Lung (tissue), 12 donors: ENCODE results near the gene OSBPL6. TPM values are rescaled to one million over a fixed set of nuclear protein-coding genes. Genes with fewer than 3 reads are reported as not detected.

Experiments
- ATAC-seq: fragments of 200-7000 bp; cut with Tn5 transposase; one replicate; pipeline ENCODE4 v1.9.1; 2020; ENCODE audit warnings: moderate number of reproducible peaks; ENCODE audit not compliant: insufficient read depth, low FRiP score
- DNase-seq, 3 donors: peaks; one replicate each; pipeline ENCODE4 v3.0.0-alpha.2; 2013 to 2017
- H3K27ac ChIP-seq, 2 donors: one replicate each; pipeline ENCODE4 v1.5.1; 2013; ENCODE audit warnings: mild to moderate bottlenecking in 2 of 2, moderate library complexity in 2 of 2, control low read depth in 1 of 2, inconsistent platforms in 1 of 2, low read depth in 1 of 2, low read length in 1 of 2
- H3K27me3 ChIP-seq, 3 donors: one replicate each; pipeline ENCODE4 v1.5.1; 2013; ENCODE audit warnings: low read length in 2 of 3; ENCODE audit not compliant: control insufficient read depth in 3 of 3, insufficient read depth in 3 of 3
- H3K36me3 ChIP-seq, 4 donors: one replicate each; pipeline ENCODE4 v1.5.1; 2013; ENCODE audit warnings: low read length in 4 of 4, mild to moderate bottlenecking in 1 of 4, moderate library complexity in 1 of 4; ENCODE audit not compliant: control insufficient read depth in 4 of 4, insufficient read depth in 4 of 4
- H3K4me1 ChIP-seq, 5 donors: one replicate each; pipeline ENCODE4 v1.5.1; 2013; ENCODE audit warnings: low read length in 5 of 5, mild to moderate bottlenecking in 2 of 5, moderate library complexity in 1 of 5; ENCODE audit not compliant: control insufficient read depth in 5 of 5, insufficient read depth in 5 of 5
- H3K4me3 ChIP-seq: one replicate; pipeline ENCODE4 v1.5.1; 2013; ENCODE audit warnings: mild to moderate bottlenecking, control low read depth, moderate library complexity
- H3K9ac ChIP-seq, 2 donors: one replicate each; pipeline ENCODE4 v1.5.1; 2013; ENCODE audit warnings: low read length in 2 of 2, control low read depth in 1 of 2; ENCODE audit not compliant: insufficient read depth in 1 of 2
- H3K9me3 ChIP-seq, 4 donors: one replicate each; pipeline ENCODE4 v1.5.1; 2013; ENCODE audit warnings: low read length in 3 of 4, mild to moderate bottlenecking in 1 of 4, moderate library complexity in 1 of 4; ENCODE audit not compliant: control insufficient read depth in 4 of 4, insufficient read depth in 3 of 4
- WGBS, 2 donors: extraction: QIAGEN DNeasy Blood & Tissue Kit; methylation state at CpG; one replicate each; pipeline ENCODE4 v1.1.7; 2013; 5-methylcytosine and 5-hydroxymethylcytosine counted together
- polyA plus RNA-seq, 2 donors: library from polyadenylated mRNA; stranded (reverse); fragments of 200-250 nt; gene quantifications; one replicate each; pipeline ENCODE4 v1.2.1, GENCODE V29; 2013
- total RNA-seq, 2 donors: library from RNA; depleted of rRNA in 1 of 2; stranded (reverse); fragments of >200 nt in 1 of 2; gene quantifications; one replicate each; pipeline ENCODE4 v1.2.1, GENCODE V29; 2014 to 2021
- TF ChIP-seq, protein P1 (sequence below): IDR thresholded peaks from 2 replicates; pipeline ENCODE4 v1.5.1; 2012; ENCODE audit warnings: mild to moderate bottlenecking; ENCODE audit errors: control extremely low read depth, extremely low read depth
- donor health status: control.
- donor health status: control.
- donor health status: Bipolar disorder and iron deficiency.
- donor health status: healthy.
- donor health status: DM: yes; HTN: yes; CAD: no.

The OSBPL6 gene
- total and polyA plus RNA-seq, 4 donors: 1.9 to 23.5 (median 7.8) TPM

DNA sequence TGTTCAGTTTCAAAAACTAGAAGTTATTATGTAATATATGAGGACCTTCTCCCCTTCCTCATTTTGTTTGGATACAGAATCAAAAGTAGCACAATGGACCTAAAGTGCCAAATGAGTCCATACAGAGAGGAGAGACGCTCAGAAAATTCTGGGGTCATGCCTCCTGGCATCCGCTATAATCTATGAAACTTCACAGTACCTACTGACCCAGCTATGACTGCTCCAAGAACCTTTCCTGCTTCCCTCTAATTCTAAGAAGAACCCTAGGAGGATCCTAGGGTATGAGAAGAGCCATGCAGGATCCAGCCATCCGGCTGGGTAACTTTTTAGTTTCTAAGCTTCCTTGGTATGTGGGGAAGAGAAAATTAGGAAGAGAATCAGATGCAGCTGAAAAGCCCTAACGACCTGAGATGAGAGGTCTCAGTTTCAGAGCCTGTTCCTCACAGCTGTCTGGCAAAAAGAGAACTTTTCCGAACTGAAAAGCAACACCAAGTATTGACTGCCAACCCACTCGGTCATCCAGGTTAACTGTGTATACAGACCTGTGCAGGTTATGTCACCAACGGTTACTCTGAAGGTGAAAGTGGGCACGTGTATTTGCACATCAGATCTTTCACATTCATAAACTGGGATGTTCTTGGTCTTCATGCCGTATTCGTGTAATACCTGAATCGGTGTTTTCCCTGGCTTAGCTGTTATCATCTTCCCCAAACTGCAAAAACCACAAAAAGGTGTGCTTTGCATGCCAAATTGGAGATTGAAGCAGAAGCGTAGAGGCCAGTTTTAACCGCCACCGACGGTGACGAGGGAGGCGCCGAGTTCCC, 255.6 kb downstream of the OSBPL6 start:
- H3K27me3 ChIP-seq: no peaks in the 10 kb centered on the region
- peak overlapping the region; percentile 97 to 98 for H3K27ac ChIP-seq
- ATAC-seq: no peak
- peaks cover 0 to 19% (median 13%) of the 10 kb centered on the region in 4 donors for H3K36me3 ChIP-seq
- peak in 2 of 3 donors; percentile 30 to 38 for DNase-seq
- H3K9me3 ChIP-seq: no peaks in the 10 kb centered on the region
- peak overlapping the region; percentile 79 to 88 for H3K9ac ChIP-seq
- TF ChIP-seq, protein P1, sequence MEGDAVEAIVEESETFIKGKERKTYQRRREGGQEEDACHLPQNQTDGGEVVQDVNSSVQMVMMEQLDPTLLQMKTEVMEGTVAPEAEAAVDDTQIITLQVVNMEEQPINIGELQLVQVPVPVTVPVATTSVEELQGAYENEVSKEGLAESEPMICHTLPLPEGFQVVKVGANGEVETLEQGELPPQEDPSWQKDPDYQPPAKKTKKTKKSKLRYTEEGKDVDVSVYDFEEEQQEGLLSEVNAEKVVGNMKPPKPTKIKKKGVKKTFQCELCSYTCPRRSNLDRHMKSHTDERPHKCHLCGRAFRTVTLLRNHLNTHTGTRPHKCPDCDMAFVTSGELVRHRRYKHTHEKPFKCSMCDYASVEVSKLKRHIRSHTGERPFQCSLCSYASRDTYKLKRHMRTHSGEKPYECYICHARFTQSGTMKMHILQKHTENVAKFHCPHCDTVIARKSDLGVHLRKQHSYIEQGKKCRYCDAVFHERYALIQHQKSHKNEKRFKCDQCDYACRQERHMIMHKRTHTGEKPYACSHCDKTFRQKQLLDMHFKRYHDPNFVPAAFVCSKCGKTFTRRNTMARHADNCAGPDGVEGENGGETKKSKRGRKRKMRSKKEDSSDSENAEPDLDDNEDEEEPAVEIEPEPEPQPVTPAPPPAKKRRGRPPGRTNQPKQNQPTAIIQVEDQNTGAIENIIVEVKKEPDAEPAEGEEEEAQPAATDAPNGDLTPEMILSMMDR: no peak
- H3K4me3 ChIP-seq: peak overlapping the region; percentile 72
- peaks cover 4 to 32% (median 13%) of the 10 kb centered on the region in 5 donors for H3K4me1 ChIP-seq
- WGBS, 2 donors: 7 to 10% methylated on average over 18 of the region's 18 CpGs

DNA sequence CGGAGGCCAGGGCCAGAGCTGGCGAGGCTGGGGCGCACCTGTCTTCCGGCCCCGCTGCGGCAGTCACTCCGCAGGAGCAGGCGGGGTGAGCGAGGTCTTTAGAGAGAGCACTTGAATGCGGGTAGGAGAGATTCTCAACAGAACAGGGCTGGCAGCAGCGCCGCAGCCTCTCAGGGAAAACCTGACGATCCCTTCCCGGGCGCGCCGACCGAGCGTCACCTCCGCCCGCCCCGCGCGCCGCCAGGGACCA, 256.1 kb downstream of the OSBPL6 start:
- H3K4me1 ChIP-seq: peaks cover 4 to 32% (median 13%) of the 10 kb centered on the region in 5 donors
- no peaks in the 10 kb centered on the region for H3K27me3 ChIP-seq
- no peaks in the 10 kb centered on the region for H3K9me3 ChIP-seq
- peaks cover 0 to 18% (median 10%) of the 10 kb centered on the region in 4 donors for H3K36me3 ChIP-seq
- TF ChIP-seq, protein P1: no peak
- peak overlapping the region; percentile 79 to 88 for H3K9ac ChIP-seq
- peak overlapping the region; percentile 97 to 98 for H3K27ac ChIP-seq
- ATAC-seq: peak; percentile 10
- 0 to 1% methylated on average over 25 of the region's 25 CpGs for WGBS, 2 donors
- peak overlapping the region; percentile 72 for H3K4me3 ChIP-seq
- DNase-seq: no peak

DNA sequence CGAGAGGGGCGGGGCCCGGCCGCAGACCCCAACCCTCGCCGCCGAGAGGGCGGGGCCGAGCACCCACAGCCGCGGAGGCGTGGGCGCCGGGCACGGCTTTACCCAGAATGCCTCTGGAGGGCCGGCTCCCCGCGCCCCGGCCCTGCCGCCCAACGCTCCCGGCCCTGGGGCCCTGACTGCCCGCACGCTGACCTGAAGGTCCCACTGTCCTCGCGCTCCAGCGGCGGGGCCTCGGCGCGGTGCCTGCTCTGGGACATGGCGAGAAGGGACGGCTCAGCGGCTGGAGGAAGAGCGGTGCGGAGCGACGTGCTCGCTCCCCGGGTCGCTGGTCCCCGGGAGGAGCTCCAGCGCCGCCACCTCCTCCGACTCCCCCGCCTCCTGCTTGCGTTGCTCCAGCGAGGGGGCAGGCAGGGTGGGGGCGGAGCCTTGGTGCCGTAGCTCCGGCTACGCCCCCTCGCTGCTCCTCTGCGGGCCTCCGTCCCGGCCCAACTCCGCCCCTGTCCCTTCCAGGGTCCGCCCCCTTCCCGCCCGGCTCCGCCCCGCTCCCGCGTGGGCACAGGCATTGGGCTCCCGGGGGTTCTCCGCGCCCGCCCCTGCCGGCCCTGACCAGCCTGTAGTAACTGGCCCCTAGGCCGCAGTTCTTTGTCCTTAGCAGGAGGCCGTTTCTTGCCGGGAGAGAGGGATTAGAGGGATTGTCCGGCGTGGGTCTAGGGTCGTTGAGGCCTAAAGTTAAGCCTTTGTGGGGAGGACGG, 256.6 kb downstream of the OSBPL6 start, which contains the start of the genes PJVK and PRKRA:
PJVK (plus strand) TSS at position 605 of the 752 bp plus-strand sequence. CDS start 2,032 bp downstream, outside the sequence.
PRKRA (minus strand) TSS at position 402 of the 752 bp plus-strand sequence; CDS start at position 257, 145 bp downstream.
- Histone ChIP-seq H3K36me3 (peaks cover 0 to 15% (median 7%) of the 10 kb centered on the region in 4 donors), H3K4me3 (peak within 1 kb of the TSS; percentile 72), H3K27me3 (no peaks in the 10 kb centered on the region), H3K9me3 (no peaks in the 10 kb centered on the region), H3K4me1 (peaks cover 4 to 32% (median 13%) of the 10 kb centered on the region in 5 donors), H3K27ac (peak within 1 kb of the TSS; percentile 97 to 98), H3K9ac (peak within 1 kb of the TSS; percentile 97 to 99)
- DNase-seq: peak; percentile 99
- peak; percentile 97 for ATAC-seq
- WGBS, 2 donors: 0 to 1% methylated on average over 61 to 76 of the region's 76 CpGs
- TF ChIP-seq, protein P1: no peak
